ENCODE results near the gene OPCML.

OPCML gene

GRCh38 chr11:132862137-132862536 lies 670.2 kb downstream of the OPCML start:
- DNase-seq (ENCODE audit: low read depth, low spot score) = no peak

DNA sequence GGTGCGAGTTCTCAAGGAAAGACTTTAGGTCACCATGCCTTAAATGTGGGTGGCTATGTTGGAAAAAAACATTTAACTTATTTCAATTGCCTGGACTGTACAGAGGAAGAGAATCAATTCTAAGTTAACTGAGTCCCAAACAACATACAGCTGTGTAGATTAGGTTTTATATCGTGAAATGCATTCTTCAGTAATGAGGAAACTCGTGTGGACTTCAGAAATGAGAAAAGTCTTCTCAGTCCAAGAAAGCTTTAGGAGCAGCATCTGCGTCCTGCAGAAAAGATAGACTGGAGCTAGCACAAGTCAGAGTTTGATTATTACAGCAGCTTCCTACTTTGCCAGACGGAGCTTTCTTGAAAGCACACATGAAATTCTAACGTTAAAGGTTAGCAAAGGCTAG lies 673.0 kb downstream of the OPCML start:
- DNase-seq (ENCODE audit: low read depth, low spot score) = no peak

GRCh38 chr11:132858223-132858622 lies 674.1 kb downstream of the OPCML start:
- no peak for DNase-seq (ENCODE audit: low read depth, low spot score)

- DNase-seq (ENCODE audit: low read depth, low spot score) = no peak
Measured at GRCh38 chr11:132856032-132856431, 676.3 kb downstream of the OPCML start.

DNA sequence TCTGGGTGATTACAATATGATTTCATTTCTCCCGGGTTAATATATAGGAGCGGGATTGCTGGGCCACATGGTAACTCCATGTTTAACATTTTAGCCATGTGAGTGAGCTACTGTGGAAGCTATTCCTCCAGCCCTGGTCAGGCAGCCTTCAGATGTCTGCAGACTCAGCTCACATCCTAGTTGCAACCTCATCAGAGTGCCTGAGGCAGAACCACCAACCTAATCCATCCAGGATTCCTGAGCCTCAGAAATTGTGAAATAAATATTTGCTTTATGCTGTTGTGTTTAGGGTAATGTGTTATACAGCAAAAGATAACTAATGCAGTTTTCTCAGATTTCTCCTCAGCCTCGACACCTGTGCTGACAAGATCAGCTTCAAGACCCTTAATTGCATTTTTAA lies 676.8 kb downstream of the OPCML start:
- no peak for DNase-seq (ENCODE audit: low read depth, low spot score)

- no peak for DNase-seq (ENCODE audit: low read depth, low spot score)
Measured at GRCh38 chr11:132853886-132854285, 678.4 kb downstream of the OPCML start.

DNA sequence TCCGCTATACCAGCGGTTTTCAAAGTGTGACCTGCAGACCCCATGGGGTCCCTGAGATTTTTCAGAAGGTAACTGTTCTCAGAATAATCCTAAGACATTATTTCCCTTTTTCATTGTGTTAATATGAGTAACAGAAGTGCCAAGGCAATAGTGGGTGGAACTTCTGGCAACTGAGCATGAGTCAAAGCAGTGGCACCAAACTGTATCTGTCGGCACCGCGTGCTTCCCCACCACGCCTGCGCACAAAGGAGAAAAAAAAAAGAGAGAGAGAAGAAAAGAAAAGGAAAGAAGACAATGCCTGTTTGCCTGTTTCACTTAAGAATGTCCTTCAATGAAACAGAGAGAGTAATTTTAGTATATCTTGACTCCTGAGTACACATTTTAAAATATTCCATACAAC lies 679.9 kb downstream of the OPCML start:
- DNase-seq (ENCODE audit: low read depth, low spot score) = no peak

DNA sequence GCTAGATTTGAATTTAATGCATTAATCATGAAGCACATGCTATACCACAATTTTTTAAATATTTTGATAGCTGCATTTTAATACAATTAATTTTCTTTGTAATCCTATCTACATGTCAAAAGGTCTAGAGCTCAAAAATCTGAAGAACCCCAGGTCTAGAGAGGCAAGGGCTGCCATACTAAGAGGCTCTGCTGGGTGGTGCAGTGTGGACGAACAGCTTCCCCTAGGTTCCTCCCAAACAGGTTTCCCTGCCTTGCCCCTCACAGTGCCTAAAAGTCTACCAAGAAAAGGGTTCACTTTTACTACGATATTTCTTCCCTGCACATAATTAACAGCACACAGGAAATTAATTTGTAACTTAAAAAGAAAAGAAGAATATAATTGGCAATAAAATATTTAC lies 681.1 kb downstream of the OPCML start:
- DNase-seq (ENCODE audit: low read depth, low spot score) = no peak

DNA sequence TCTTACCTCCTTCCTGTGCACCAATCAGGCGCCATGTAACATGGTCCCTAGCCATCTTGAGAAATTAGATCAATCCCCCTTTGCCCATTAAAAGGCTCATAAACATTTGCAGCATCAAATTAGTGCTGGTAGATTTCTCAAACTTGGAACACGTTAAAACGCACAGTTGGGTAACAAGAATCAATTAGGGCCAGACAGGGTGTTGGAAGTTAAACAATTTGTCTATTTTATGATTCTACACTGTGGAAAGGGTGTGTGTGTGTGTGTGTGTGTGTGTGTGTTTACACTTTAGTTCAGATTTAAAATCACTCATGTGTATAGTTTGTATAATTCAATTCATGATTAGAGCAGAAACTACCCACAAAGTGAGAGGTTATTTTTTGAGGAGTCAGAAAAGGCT lies 682.0 kb downstream of the OPCML start:
- DNase-seq (ENCODE audit: low read depth, low spot score) = no peak

- no peak for DNase-seq (ENCODE audit: low read depth, low spot score)
Measured at GRCh38 chr11:132848336-132848735, 684.0 kb downstream of the OPCML start.

DNA sequence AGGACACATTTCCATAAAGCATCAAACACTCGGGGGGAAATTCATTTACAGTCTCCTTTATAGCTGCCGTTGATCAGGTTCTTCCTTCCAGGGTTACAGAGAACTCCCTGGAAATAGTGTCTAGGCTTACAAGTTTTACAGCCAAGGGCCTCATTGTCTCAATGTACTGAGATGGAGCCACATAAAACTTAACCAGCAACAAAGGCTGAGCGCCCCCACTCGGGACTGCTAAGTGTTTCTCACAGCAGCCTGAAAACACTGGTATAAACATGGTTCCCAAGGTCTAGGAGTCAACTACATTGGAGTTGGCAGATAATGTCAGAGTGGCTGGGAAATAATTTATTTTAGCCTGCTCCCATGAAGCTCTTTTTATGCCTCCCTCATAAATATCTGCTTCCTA lies 686.2 kb downstream of the OPCML start:
- no peak for DNase-seq (ENCODE audit: low read depth, low spot score)

DNA sequence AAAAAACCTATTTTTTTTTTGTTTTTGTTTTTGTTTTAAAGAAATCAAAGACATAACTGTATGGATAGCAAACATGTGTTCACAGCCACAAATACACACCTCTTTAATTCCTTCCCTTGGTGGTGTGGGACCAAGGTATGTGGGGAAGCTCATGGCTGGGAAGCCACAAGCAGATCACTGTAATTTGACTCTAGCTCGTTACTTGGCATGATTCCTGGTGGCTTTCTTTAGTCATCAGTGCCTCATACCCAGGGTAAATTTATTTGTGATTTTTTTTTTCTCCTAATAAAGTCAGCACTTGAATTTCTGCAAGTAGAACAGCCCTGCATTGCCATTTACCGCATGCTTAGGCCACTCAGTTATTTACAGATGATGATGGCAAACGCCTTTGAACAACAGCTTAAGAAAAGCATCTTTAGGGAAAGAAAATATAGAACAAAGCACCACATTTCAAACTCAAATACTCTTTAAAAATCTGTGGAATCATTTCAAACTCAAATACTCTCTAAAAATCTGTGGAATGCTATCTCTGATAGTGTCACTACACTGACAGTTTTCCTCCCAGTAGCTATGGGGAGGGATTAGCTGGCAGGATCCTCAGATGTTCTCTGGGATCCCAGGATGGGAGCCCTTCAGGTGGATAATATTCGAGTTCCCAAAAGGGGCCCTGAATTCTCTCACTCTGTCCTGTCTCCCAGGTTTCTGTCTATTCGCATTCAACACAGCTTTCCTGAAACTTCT lies 687.2 kb downstream of the OPCML start:
- DNase-seq (ENCODE audit: low read depth, low spot score) = peak; percentile 24

DNA sequence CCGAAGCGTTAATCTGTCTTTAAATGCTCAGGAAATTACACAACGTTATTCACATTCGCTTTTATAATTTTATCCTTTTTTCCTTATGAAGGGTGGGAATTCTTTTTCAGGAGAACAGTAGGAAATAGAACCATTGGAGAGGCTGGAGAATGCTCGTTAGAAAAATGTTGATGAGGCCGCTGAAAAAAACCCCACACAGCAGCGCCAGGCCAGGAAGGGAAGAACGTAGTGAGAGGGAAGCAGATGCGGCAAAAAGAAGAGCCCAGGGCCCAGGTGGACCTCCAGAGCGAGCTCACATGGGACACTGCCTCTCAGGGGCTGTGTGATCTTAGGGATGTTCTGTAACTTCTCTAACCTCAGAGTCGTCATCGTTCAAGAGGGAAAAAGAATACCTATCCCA lies 691.6 kb downstream of the OPCML start:
- no peak for DNase-seq (ENCODE audit: low read depth, low spot score)

DNA sequence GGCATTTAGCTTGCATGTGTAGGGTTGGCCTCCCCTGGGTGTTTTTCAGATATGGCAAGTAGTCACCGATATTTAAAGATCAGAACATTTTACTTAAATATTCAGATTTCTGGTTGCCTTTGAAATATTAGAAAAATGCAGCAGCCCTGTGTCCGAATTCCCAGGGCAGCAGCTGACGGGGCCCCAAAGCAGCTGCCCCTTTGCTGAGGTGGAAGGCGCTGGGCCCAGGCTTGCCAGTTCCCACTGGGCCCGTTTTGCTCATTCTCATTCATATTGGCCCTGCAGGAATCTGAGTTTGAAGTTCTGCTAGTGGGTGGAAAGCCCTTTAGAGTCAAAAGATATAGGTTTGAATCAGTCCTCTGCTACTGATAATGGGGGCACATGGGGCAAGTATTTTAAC lies 692.1 kb downstream of the OPCML start:
- no peak for DNase-seq (ENCODE audit: low read depth, low spot score)

DNA sequence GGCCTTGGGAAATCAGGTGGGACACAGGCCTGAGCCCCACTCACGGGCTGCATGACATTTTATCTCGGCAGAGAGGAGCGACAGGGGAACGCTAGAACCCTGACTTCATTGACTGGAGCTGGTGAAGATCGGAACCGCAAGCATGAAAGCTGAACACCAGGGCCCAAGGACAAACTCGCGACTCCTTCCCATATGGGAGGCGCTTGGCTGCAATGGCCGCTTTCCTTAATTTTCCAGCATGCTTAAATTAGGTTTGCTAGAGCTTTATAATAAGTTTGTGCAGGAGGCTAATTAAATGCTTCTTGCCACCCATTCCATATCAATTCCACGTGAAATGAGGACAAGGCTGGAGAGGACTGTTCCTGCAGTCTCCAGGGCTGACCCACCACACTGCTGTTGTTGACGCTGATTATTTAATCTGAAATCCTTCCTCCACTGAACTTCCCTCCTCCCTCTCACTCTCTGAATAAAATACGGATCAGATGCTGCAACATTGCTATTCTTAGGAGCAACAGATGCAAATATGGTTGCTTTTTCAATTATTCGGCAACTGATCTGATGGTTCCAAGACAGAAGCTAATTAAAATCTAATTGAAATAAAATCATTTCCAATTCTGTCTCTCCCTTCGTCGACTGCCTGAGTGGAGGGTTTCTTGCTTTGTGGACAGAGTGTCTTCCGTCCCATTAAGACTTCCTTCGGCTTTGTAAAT lies 692.9 kb downstream of the OPCML start:
- no peak for DNase-seq (ENCODE audit: low read depth, low spot score)

DNA sequence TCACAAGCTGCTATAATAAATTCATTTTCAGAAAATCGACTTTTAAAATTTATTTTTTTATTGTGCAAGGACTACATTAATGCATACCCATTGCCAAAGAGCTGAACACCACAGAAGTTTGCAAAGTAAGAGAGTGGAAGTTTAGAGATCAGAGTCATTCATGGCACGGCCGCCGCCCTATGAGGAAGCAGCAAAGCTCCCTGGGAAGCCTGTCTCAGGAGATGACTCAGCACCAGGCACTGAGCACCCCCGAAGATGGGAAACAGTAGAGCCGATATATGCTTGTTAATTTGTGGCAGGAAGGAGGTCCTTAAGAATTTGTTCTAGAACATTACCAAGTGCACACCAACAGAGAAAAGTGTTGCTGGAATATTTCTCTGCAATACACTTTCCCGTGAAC lies 693.7 kb downstream of the OPCML start:
- no peak for DNase-seq (ENCODE audit: low read depth, low spot score)

GRCh38 chr11:132831272-132831671 lies 701.0 kb downstream of the OPCML start:
- DNase-seq (ENCODE audit: low read depth, low spot score) = no peak

DNA sequence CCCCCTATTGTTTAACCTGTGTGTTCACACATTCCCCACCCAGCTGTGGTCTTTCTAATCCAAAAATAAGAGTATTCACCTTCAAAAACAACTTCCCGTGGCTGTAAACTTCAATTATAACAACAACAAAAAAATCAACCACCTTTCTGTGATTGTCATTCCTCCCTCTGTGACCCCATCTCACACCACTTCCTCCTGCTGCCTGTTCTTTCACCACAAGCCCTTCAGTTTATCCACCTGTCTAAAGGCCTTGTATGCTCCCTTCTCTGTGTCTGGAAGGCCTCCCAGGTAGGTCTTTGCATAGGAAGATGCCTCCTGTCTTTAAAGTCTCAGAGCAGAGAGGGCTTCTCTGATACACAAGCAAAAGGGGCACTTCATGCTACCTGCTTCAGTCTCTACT lies 707.7 kb downstream of the OPCML start:
- DNase-seq (ENCODE audit: low read depth, low spot score) = no peak

- no peak for DNase-seq (ENCODE audit: low read depth, low spot score)
Measured at GRCh38 chr11:132822276-132822675, 710.0 kb downstream of the OPCML start.

- no peak for DNase-seq (ENCODE audit: low read depth, low spot score)
Measured at GRCh38 chr11:132821499-132821898, 710.8 kb downstream of the OPCML start.

DNA sequence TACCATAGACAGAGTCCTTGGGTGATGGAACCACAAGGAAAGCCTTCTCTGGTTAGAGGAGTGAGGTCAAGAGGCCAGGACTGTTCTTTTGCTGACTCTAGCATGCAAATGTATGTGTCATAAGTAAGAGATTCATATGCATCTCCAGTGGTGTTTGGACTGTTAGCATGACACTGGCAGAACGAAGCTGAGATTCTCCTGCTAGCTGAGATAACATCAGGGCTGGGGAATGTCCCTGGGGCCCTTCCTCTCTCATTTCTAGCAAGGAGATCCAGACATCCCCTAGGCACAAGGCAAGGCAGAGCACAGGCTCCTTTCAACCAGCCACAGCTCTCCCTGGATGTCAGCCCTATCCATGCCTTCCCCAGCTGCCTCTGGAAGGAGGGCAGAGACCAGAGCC lies 711.3 kb downstream of the OPCML start:
- DNase-seq (ENCODE audit: low read depth, low spot score) = no peak

DNA sequence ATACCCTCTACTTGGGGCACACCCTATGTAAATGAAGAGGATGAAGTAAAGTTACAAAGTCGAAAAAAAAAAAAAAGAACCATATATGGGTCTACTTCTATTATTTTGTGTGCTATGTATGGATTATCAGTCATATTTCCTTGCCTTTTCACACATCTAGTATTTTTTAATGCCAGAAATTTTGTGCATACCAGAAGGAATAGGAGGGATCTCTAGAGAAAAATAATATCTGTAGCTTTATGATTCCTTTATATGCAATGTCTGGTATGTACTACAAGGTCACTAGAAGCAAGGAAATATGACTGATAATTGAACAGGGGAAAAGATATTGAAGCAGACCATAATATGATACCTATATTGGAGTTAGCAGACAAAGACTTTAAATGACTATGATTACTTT lies 713.4 kb downstream of the OPCML start:
- DNase-seq (ENCODE audit: low read depth, low spot score) = no peak

DNA sequence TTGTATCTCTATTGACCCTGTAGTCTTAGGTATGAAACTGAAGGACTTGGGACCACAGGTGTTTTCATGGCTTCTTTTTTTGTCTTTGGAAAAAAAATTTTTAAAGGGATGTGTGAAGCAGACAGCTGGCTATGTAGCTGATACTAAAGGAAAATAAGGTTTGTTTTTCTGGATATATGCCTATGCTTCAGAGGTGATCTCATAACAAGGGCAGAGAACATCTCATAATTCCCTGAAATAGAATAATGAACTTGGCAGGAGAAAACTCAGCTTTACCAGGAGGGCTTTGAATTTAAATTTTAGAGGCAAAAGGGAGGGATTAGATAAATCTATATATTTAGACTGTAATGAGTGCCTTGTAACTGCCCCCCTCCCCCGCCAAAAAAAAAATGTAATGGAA lies 714.9 kb downstream of the OPCML start:
- DNase-seq (ENCODE audit: low read depth, low spot score) = no peak

- no peak for DNase-seq (ENCODE audit: low read depth, low spot score)
Measured at GRCh38 chr11:132814410-132814809, 717.9 kb downstream of the OPCML start.
